SH-SY5Y (cell line): ENCODE measurements around the gene PCDH9.

ENCODE experiments used
- GATA2 ChIP-seq: IDR thresholded peaks from 2 replicates; pipeline ENCODE4 v1.6.1; 2011; ENCODE audit warnings: mild to moderate bottlenecking, low read depth, low read length
- GATA3 ChIP-seq: IDR thresholded peaks from 2 replicates; pipeline ENCODE4 v1.6.1; 2011; ENCODE audit warnings: low read depth, mild to moderate bottlenecking, low read length, moderate library complexity

Gene PCDH9

GRCh38 chr13:66513728-66514127, 716.4 kb downstream of the PCDH9 start:
- no peak for TF ChIP-seq GATA2
- no peak for TF ChIP-seq GATA3

GRCh38 chr13:66509175-66509574, 721.0 kb downstream of the PCDH9 start:
- TF ChIP-seq GATA2 (no peak), GATA3 (no peak)

- TF ChIP-seq GATA3 (no peak), GATA2 (no peak)
Observed at GRCh38 chr13:66508153-66508909, 721.8 kb downstream of the PCDH9 start.

DNA sequence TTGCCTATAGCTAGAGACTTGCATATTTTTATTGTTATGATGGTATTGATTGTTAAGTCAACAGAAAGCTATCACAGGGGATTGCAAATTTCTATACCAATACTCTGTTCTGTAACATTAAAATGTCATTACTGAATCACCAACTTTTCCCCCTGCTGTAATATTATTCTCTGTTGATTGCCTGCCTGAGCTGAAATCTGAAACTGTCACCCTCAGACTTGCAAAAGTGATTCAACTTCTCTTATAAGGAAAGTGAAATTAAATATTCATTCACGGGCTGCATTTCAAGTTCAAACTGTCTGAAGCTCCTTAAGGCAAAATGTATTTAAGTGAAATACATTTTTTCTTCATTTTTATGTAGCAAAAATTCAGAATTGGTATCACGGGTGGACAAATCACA, 723.2 kb downstream of the PCDH9 start:
- TF ChIP-seq GATA3, result no peak
- no peak for TF ChIP-seq GATA2

DNA sequence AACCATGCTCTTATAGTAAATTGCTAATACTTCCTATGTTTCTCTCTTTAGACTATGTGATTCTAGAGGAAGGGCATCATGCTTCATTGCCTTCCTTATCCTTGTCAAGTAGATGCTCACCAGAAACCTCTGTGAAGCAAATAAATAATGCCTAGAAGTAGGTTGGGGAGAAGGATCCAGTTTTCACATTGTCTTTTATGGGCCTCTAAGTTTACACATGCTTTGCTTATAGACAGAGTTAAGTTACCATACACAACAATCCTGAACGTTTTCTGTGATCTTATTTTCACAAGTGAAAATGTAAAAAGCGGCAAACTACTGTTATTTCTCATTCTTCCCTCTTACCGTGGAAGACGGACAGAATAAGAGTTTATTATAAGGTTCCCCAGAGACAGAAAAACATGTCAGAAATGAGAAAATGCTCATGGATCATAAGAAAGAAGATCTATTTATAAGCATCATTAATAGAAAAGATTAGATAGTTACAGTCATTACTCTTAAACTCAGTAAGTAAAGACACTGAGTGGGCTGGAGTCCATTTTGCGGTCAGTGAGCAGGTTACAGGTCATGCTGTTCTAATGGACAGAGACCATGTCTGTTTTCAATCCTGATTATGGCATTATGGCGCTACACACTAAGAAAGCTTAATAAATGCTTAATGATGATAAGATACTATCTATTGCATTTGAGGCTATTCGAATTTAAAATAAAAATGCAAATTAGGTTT, 723.9 kb downstream of the PCDH9 start:
- TF ChIP-seq GATA3 (no peak), GATA2 (no peak)

DNA sequence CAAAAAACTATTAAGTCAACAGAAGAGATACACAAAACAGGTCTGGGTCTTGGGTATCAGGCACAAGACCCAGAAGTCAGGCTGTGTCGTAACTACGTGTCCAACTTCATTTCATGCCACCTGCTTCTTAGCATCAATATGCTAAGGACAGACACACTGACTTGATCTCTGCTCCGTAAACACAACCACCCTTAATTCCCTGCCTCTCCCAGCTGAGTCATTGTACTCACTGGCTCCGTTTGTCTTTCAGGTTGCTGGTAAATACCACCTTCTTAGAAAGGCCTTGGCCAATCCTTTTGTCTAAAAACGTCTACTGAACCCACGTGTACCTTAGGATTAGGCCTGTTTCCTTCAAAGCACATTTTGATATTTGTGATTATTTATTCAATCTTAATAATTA, 726.2 kb downstream of the PCDH9 start:
- TF ChIP-seq GATA3, result no peak
- TF ChIP-seq GATA2, result no peak

- TF ChIP-seq GATA3 (no peak), GATA2 (no peak)
Observed at GRCh38 chr13:66501181-66501580, 729.0 kb downstream of the PCDH9 start.

GRCh38 chr13:66492479-66492878, 737.7 kb downstream of the PCDH9 start:
- TF ChIP-seq GATA2, result no peak
- no peak for TF ChIP-seq GATA3

DNA sequence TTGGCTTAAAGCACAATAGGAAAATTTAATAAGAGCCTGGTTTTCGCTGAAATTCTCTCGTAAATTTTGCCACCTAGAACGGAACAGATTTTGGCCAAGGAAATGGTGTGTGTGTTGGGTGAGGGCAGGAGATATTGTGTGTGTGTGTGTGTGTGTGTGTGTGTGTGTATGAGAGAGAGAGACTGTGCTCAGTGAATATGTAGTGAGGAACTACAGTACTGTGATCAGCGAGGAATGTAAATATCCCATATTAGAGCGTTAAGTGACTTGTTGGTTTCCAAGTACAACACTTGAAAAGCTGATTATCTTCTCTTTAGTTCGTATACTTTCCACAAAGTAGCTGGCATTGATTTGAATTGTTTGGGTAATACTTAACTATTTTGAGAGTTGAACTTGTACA, 738.9 kb downstream of the PCDH9 start:
- TF ChIP-seq GATA2 (no peak), GATA3 (no peak)

GRCh38 chr13:66489586-66489985, 740.5 kb downstream of the PCDH9 start:
- TF ChIP-seq GATA3, result no peak
- TF ChIP-seq GATA2, result no peak

DNA sequence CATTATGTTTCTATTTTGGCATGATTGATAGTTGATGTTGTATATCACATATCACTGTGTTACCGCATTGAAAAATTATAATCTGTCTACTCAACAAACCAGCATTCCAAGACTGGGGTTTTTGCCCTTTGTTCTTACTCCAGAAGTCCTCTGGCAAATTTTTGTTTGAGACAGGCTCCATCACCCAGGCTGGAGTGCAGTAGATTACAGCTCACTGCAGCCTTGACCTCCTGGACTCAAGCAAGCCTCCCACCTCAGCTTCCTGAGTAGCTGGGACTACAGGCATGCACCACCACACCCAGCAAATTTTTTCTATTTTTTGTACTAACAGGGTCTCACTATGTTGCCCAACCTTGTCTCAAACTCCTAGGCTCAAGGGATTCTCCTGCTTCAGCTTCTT, 741.0 kb downstream of the PCDH9 start:
- TF ChIP-seq GATA2 (no peak), GATA3 (no peak)

DNA sequence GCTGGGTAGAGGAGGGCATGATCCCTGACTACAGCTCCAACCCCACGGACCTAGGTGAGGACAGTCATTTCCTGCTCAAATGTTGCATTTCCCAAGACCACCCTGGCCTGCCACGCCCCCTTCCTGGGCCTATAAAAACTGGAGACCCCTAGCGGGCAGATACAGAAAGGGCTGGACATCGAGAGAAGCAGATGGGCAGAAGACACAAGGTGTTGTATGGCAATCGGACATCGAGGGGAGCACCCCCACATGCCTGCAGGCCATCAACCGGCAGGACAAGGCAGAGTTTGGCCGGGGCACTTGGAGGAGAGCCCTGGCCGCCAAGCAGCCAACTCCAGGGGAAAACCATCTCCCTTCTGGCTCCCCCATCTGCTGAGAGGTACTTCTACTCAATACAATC, 746.4 kb downstream of the PCDH9 start:
- TF ChIP-seq GATA2, result no peak
- TF ChIP-seq GATA3, result no peak

DNA sequence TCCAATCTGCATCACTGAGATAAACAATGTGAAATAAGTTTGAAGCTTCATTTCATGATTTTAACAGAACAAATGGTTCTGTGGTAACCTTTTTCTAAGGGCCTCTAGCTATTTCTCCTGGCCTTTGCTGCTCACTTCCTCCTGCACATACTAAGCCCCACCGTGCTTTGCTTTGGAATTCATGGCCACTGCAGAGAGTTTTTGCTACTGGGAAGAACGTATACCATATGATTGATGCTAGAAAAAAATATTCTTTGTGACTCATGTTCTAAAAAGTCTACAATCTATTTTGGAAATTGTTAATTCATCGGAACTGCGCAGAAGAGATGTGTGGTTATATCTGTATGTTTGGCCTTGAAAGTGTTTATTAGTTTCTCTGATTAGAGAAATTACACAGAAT, 747.3 kb downstream of the PCDH9 start:
- no peak for TF ChIP-seq GATA2
- no peak for TF ChIP-seq GATA3

- TF ChIP-seq GATA3 (no peak), GATA2 (no peak)
Observed at GRCh38 chr13:66477816-66478215, 752.3 kb downstream of the PCDH9 start.

DNA sequence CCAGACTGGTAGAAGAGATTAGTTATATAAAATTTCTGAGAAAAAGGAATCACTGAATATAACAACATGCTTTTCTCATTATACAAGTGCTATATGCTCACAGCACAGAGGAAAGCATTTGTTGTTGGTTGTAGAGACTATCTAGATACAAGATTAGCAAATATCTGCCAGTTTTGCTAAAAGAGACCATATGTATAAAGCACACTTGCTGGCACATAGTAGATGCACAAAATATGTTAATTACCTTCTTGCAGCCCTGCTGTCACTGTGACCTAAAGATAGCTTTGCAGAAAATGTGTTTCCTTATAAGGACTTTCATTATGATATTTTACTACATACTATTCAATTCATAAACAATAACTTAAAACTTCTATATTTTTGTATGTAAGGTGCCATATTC, 755.1 kb downstream of the PCDH9 start:
- no peak for TF ChIP-seq GATA2
- TF ChIP-seq GATA3, result no peak

GRCh38 chr13:66469745-66470144, 760.4 kb downstream of the PCDH9 start:
- TF ChIP-seq GATA3, result no peak
- TF ChIP-seq GATA2, result no peak

- TF ChIP-seq GATA2 (no peak), GATA3 (no peak)
Observed at GRCh38 chr13:66468656-66469055, 761.5 kb downstream of the PCDH9 start.

DNA sequence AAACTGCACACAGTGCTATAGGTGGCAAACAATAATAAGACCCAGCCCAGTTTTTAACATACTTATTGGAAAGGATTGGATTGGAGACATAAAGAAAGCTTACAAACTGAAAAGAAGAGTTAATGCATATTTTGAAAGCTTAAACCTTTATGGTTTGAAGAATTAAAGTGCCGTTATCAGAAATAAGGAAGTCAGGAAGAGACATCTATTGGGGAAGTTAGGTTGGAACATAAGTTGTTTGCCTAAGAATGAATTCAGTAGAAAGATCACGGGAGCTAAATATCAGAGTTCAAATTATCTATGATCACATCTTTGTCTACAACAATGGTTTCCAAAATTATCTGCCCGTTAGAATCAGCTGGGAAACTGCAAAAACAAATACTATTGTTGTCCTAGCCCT, 767.9 kb downstream of the PCDH9 start:
- TF ChIP-seq GATA2 (no peak), GATA3 (no peak)
